Astrocyte of the spinal cord (primary cell): Measurements from ENCODE around the gene CDRT4.

ENCODE experiments used
- DNase-seq: peaks from one replicate; pipeline ENCODE4 v3.0.0; 2011; ENCODE audit warnings: low read depth, low spot score
- H3K4me3 ChIP-seq: 2 replicates; pipeline ENCODE4 v1.5.1; 2011; ENCODE audit warnings: low read depth, mild to moderate bottlenecking, low read length, moderate library complexity
- CTCF ChIP-seq: IDR thresholded peaks from 2 replicates; pipeline ENCODE4 v1.5.1; 2012; ENCODE audit warnings: low read depth, mild to moderate bottlenecking, low read length, inconsistent platforms
- in situ Hi-C: cut with HindIII; loops from 2 replicates; pipeline ENCODE4 v1.10.0; 2017; ENCODE audit warnings: low sequenced_read_pairs

CDRT4 gene

DNA sequence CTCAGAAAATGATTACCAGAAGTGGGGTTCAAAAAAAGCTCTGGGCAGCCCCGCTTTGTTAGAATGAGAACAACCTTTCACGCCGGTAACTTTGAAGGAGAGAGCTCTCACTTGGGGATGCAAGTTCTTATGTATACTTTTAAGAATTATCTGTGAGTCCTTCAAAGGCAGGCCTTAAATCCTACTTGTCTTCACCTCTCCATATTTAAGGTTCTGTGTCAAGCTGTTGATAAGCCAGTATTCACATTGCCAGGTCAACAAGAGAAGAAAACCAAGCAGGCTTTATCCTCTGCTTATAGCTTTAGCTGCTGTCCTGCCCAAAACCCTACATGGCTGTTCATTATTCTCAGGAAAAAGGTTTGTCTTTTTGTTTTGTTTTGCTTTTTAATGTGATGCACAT, 42.9 kb downstream of the CDRT4 start:
- DNase-seq: no peak
- TF ChIP-seq CTCF: no peak
- H3K4me3 ChIP-seq: no peak overlapping the region
- in situ Hi-C loops: no loop called here

- no peak for DNase-seq
- in situ Hi-C loops: no loop called here
- H3K4me3 ChIP-seq: no peak overlapping the region
- no peak for TF ChIP-seq CTCF
Measured at GRCh38 chr17:15422392-15422965, 44.9 kb downstream of the CDRT4 start.

GRCh38 chr17:15418781-15419180, 48.6 kb downstream of the CDRT4 start:
- H3K4me3 ChIP-seq: no peak overlapping the region
- in situ Hi-C loops: no loop called here
- DNase-seq: no peak
- no peak for TF ChIP-seq CTCF

GRCh38 chr17:15414532-15415306, 52.7 kb downstream of the CDRT4 start:
- DNase-seq: no peak
- TF ChIP-seq CTCF: no peak
- in situ Hi-C loops: no loop called here
- no peak overlapping the region for H3K4me3 ChIP-seq

DNA sequence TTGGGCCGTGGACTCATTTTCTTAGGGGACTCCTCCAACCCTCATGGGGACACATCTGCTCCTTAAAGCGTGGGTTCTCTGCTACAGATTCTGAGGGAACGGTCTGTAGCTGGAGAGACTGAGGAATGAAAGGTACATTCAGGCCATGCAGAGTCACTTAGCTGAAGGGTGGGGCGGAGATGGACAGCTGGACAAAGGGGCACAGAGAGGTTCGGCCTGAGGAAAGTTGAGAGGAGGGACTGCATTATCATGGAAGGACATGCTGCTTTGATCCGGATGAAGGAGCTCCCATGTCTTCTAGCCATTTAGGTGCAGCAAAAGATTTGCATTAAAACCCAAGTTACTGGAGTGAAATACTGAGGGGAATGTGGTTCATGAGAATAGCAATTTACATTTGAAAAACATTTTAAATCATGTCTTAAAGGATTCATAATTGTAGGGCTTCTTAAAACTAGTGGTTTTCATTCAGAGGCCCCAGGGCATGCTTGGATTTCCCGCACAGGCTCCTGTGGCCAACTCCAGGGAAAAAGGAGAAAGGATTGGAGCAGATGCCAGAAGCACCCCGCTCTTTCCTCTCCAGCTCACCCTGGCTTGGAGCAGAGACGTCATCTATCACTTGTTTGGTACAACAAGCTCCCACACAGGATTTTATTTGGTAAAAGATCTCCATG, 54.2 kb downstream of the CDRT4 start:
- H3K4me3 ChIP-seq: no peak overlapping the region
- in situ Hi-C loops: no loop called here
- no peak for TF ChIP-seq CTCF
- DNase-seq: no peak

DNA sequence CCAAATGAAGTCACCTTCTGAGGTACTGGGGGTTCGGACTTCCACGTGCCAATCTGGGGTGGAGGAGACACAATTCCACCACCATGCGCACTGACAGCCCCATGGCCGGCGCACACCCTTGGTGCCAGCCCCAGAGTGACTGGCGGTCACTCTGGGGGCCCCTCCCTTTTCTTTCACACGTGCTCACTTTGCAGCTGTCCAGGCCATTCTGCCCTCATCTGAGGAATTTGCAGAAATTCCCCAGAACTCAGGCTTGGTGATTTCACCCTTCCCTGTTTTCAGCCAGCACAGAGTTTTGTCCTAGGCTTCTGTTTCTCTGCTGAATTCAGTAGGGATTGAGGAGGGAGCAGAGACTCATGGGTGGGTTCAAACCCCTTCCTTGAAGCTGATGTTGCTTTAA, 54.8 kb downstream of the CDRT4 start:
- in situ Hi-C loops: no loop called here
- no peak for DNase-seq
- H3K4me3 ChIP-seq: no peak overlapping the region
- TF ChIP-seq CTCF: no peak
